Left colon (tissue), 2 donors: ENCODE results near the gene BRAP. TPM values are rescaled to one million over a fixed set of nuclear protein-coding genes. Genes with fewer than 3 reads are reported as not detected.
"Not testable (repeated sequence)": the region's sequence is repeated elsewhere in the genome, so short reads cannot be mapped to it uniquely, and the experiment has no call there.

ENCODE experiments used
- ATAC-seq: fragments of 200-7000 bp; cut with Tn5 transposase; one replicate; pipeline ENCODE4 v1.9.1; 2020; ENCODE audit warnings: mild to moderate bottlenecking, moderate library complexity
- DNase-seq, 2 donors: peaks; one replicate each; pipeline ENCODE4 v3.0.0-alpha.2; 2020
- intact Hi-C, 2 donors: fragments of 100-400 bp; cut with DNase I in 1 of 2; cut with micrococcal nuclease in 1 of 2; formaldehyde crosslinking; loops; one replicate each; pipeline versions ENCODE4 v1.11.2 to v1.14.0; 2022; cut with DNase I, micrococcal nuclease
- total RNA-seq, 2 donors: library from RNA; stranded (reverse); fragmentation: NEBNext Ultra II Directional; extraction: Animal tissue kit (Norgen Biotek cat#: 25700); gene quantifications; one replicate each; pipeline ENCODE4 v1.2.1, GENCODE V29; 2021
- donor health status: DM: no; HTN: no; CAD: no.
- donor health status: DM: yes; HTN: yes; CAD: no.

The BRAP gene
- total RNA-seq, 2 donors from 2014 or later = 15.7 to 19.7 TPM

- DNase-seq = peak in 1 of 2 donors; percentile 14
- intact Hi-C loops, ATAC-seq: not testable (repeated sequence)
Observed at GRCh38 chr12:111684485-111685198, 1.1 kb downstream of the BRAP start.

GRCh38 chr12:111677186-111677585 lies 8.6 kb downstream of the BRAP start:
- intact Hi-C loops = no loop called here
- no peak for ATAC-seq

GRCh38 chr12:111673503-111673902 lies 12.3 kb downstream of the BRAP start:
- intact Hi-C loops = no loop called here
- DNase-seq = no peak
- ATAC-seq = no peak

More at GRCh38 chr12:111677186-111677585, 8.6 kb downstream of the BRAP start:
- no peak for DNase-seq

GRCh38 chr12:111672822-111673381 lies 12.9 kb downstream of the BRAP start:
- ATAC-seq = peak; percentile 26
- no peak for DNase-seq
- intact Hi-C loops = no loop called here

DNA sequence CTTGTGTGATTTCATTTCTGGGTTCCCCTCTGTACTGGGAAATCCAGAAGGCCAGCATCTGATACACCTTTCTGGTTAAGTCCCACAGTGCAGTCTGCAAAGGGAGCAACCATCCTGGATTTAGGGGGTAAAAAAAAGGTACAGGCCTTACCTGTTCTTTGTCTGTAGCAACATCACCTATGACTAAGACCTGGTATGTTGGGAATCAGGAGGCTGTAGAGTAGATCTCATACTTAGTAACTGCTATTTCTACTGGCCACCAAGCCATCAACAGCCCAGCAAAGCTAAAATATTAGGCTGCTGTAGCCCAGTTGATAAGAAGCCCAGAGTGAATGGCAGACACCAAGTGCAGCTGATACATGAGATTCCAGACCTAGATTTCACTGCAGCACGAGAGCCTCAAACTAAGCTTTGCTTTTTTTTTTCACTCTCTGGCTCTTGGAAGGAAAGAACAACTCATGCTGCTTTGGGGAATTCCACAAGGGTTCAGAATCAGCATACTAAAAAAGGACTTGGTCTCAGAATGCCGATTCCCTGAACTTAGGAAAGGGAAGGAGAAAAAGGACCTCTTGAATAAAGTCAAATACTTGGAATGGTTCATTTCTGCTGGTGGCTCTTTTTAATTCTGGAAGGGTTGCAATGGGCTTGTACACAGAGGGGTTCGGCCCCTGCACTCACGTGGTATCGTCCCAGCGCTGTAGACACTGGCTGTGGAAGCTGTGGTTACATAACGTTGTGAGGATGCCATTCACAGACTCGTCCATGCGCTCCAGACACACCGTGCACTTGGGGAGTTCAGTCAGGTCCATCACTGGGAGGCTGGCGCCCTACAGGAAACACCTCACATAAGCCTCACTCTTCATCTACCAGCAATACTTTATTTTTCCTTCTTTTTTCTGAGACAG lies 20.5 kb downstream of the BRAP start:
- intact Hi-C loops = no loop called here
- DNase-seq (no peak), ATAC-seq (no peak)

DNA sequence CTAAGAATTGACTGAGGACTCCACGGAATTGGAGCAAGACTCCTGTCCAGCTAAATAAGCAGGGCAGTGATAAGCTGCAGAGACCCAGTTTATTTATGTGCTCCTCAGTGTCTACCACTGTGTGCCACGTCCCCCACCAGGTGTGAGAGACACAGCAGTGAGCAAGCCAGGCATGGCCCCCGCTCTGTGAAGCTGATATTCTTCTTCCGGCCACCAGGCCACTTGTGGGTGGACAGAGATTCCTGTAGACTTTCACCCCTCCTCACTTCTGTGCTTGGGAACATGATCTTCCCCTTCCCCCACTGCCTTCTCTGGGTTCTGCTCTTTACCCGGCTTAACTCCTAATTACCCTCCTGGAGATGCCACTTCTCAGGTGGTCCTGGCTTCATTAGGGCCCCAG lies 21.3 kb downstream of the BRAP start:
- DNase-seq (no peak), ATAC-seq (no peak)
- intact Hi-C loops = no loop called here

- no peak for DNase-seq
- intact Hi-C loops = no loop called here
- ATAC-seq = no peak
Observed at GRCh38 chr12:111656016-111656415, 29.7 kb downstream of the BRAP start.

DNA sequence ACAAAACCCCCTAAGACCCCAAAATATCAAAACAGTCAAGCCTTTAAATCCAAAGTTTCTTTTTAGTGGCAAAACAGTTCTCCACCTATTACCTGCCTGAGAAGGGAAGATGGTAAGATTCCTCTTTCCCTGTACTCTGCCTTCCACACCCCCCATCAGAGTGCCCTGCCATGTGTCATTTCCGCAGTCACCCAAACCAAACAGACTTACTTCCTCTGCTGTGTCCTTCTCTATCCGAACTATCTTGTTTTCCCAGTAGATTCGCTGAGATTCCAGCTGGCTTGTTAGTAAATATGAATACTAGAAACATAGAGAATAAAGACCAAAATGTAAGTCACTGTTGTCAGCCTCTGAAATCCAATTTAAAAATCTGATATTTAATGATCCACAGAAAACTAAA lies 30.4 kb downstream of the BRAP start:
- intact Hi-C loops = no loop called here
- ATAC-seq (no peak), DNase-seq (no peak)

DNA sequence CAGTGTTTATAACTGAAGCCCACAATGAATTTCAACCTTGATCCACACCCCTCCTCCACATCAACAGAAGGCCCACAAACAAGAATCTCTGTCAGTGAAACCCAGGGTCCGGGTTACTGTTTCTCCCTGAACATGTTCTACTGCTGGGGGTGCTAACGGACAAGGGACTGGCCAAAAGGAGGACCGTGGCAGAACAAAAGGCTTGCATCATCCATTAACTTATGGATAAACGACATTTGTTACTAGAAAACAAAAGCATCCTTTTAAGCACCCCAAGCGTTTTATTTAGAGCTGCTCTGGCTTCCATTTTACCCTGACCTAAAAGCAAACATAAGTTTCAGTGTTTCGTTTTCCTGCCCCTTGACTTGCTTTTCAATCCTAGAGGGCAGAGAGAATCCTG lies 32.2 kb downstream of the BRAP start:
- ATAC-seq = no peak
- DNase-seq = no peak
- intact Hi-C loops = no loop called here

- ATAC-seq, intact Hi-C loops, DNase-seq: not testable (repeated sequence)
Observed at GRCh38 chr12:111652530-111652929, 33.2 kb downstream of the BRAP start.

GRCh38 chr12:111650912-111651311 lies 34.8 kb downstream of the BRAP start:
- ATAC-seq (no peak), DNase-seq (no peak)
- intact Hi-C loops = no loop called here

DNA sequence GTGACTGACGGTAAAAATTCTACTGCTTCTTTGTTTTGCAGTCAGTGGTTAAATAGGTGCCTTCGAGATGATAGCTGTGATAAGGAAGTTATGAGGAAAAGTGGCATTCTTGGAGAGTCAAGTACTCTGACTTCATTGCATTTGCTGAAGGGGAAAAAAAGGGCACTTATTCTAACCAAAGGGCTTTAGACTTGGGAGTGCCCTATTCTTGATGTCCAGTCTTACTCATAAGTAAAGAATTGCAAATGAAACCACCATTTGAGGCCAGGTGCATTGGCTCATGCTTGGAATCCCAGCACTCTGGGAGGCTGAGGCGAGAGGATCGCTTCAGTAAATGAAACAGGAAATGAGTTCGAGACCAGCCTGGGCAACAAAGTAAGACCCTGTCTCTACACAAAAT lies 40.3 kb downstream of the BRAP start:
- no peak for ATAC-seq
- intact Hi-C loops = no loop called here

GRCh38 chr12:111643427-111643826 lies 42.3 kb downstream of the BRAP start:
- ATAC-seq (peak; percentile 89), DNase-seq (peak; percentile 30 to 31)
- intact Hi-C loops = no loop called here

More for the DNA sequence above, 40.3 kb downstream of the BRAP start:
- no peak for DNase-seq

GRCh38 chr12:111642681-111643426 lies 42.9 kb downstream of the BRAP start:
- intact Hi-C loops = no loop called here
- DNase-seq = no peak
- ATAC-seq = no peak

- intact Hi-C loops = no loop called here
- DNase-seq (no peak), ATAC-seq (no peak)
Observed at GRCh38 chr12:111640506-111640905, 45.2 kb downstream of the BRAP start.

GRCh38 chr12:111638556-111638955 lies 47.2 kb downstream of the BRAP start:
- no peak for DNase-seq
- ATAC-seq = no peak
- intact Hi-C loops = no loop called here

- no peak for ATAC-seq
- intact Hi-C loops = no loop called here
- DNase-seq = peak; percentile 15 to 35
Observed at GRCh38 chr12:111636209-111636945, 49.4 kb downstream of the BRAP start.

GRCh38 chr12:111635524-111635923 lies 50.2 kb downstream of the BRAP start:
- DNase-seq (no peak), ATAC-seq (no peak)

More at GRCh38 chr12:111635524-111635923, 50.2 kb downstream of the BRAP start:
- intact Hi-C loops = no loop called here
